Anterior cingulate cortex (tissue), 58 donors: ENCODE data around the gene PPAN.

Experiments
- DNase-seq, 58 donors: peaks; one replicate each; lab custom pipeline; 2025; lab: John Stamatoyannopoulos, UW

Gene PPAN

DNA sequence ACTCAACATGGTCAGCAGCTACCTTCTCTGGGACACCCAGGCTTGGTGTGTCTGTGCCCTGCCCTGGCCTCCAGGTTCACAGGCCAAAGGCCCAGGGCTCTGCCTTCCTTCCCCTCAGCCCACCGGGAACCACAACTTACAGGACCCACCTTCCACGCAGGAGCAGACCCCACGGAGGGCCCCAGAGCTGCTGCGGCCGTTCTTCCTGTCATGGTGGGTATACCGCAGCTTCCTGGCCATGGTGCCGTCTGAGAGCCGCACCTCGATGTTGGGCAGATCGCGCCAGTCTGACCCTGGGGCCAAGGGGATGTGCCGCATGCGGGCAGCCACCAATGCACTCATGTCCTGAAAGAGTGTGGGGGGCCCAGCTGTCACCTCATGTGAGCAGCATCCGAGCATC lies 30.8 kb downstream of the PPAN start:
- DNase-seq: no peak

DNA sequence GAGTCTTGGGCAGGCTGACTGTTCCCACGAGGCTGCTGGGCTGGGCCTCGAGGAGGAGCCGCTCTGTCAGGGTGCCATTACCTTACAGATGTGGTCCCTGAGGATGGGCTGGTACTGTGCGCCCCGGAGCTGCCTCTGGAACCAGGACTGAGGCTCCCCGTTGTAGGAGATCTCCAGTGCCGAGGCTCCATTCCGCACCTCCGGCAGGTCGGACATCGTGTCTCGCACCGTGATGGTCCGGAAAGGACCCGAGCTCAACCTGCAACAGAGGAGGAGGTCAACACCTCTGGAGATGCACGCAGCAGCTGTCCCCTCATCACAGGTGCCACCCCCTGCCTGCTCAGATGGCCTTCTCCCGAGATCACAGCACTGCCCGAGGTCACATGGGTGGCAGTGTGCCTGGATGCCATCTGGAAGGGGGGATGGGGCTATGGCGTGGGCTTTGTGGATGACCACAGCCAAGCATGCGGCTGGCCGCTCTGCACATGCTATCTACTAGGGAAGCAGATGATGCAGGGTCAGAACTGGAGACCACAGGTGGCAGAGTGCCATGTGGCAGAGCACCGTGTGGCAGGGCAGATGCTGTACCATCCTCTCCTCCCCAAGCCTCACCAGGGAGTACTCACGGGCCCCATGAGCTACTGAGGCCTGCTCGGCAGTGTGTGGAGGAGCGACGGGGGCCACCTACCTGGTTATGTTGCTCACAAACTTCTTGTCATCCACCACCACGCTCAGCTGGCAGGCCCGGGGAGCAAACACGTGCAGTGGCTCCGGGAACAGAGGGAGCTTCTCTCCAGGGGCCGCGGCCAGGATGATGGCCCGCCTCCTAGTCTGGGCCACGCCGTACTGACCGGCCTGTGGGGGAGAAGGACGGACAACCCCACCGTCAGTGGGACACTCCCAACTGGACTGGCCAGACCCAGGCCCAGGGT lies 31.9 kb downstream of the PPAN start:
- peak in 40 of 58 donors; percentile 4 to 77 (median 38) for DNase-seq

DNA sequence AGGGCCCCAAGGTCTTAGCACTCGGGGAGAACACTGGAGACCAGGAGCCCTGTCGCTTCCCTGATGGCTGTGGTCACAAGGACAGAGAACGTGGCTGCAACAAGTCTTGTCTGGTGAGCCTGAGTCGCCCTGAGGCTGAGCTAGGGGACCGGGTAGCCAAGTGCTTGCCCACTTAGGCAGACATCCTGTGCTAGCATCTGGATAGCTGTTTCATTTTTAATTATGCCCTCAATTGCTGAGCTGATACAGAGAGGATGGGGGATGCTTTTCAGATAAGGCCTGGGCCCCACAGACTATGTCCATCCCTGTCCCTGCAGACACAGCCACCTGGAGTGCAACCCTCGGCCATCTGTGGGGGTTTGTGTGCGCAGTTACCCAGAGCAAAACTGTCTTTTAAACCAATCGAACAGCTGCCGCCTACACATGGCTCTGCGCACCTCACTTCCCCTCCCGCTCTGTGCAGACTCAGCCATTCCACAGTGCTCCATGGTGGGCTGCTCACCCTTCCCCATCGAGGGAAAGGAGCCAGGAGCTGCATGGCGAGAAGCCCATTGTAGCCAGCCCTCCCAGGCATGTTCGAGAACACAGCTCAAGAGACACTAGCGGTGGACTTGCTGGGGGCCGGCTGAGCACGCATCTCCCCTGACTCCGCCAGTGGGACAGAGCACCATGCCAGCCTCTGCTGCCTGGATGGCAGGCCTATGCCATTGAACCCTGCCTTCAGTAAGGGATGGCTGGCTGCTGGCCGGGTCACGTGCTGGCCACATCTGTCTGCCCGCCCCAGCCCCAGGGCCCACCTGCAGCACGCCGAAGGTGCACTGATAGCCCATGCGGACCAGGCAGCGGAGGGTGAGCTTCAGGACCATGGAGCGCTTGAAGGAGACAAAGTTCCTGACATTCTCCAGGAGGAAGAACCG lies 33.0 kb downstream of the PPAN start:
- no peak for DNase-seq

DNA sequence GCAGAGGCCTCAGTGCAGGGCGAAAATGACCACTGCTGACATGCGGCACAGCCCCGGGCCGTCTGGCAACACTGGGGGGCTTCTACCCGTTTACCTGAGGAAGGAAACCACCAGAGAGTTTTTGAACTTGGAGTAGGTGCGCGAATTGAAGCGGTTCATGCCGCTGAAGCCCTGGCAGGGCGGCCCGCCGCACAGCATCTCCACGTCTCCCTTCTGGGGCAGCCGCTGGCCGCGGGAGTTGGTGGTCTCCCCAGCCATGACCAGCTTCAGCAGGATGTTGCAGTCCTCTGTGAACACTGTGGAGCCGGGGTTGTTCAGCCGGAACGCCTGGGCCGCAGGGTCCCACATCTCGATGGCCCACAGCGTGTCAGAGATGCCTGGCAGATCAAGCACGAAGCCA lies 33.8 kb downstream of the PPAN start:
- DNase-seq: no peak

DNA sequence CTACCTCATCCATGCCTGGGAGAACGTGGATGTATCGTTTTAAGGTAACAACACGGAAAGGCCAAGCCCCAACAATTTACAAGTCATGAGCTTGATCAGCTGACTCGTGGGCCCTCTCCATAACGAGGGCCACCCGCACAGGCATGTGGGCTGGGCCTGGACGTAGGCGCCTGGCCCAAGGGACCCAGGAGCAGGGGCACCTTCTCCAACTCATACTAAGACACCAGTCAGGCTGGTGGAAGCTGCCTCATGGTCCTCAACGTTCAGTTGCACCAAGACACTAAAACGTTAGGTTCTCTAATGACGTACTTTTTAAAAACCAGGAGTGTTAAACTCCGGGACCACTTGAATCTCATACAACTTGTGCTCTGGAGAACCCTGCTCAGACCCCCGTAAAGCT lies 35.3 kb downstream of the PPAN start:
- DNase-seq: no peak

DNA sequence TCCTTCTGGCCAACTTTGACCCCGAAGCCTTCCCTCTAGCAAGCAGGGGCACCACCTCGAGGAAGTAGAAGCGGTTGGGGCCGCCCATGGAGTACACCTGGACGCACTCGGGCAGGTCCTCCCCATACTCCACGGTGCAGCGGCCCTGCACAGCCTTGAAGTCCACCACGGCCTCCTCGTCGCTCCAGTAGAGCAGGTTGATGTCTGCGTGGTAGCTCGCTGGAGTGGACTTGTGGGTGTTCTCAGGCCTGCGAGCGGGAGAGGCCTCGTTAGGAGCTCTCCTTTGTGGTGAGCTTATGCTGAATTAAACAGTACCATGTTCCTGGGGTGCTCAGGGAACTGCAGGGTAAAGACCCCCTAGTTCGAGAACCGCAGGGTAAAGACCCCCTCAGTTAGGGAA lies 35.8 kb downstream of the PPAN start:
- no peak for DNase-seq

DNA sequence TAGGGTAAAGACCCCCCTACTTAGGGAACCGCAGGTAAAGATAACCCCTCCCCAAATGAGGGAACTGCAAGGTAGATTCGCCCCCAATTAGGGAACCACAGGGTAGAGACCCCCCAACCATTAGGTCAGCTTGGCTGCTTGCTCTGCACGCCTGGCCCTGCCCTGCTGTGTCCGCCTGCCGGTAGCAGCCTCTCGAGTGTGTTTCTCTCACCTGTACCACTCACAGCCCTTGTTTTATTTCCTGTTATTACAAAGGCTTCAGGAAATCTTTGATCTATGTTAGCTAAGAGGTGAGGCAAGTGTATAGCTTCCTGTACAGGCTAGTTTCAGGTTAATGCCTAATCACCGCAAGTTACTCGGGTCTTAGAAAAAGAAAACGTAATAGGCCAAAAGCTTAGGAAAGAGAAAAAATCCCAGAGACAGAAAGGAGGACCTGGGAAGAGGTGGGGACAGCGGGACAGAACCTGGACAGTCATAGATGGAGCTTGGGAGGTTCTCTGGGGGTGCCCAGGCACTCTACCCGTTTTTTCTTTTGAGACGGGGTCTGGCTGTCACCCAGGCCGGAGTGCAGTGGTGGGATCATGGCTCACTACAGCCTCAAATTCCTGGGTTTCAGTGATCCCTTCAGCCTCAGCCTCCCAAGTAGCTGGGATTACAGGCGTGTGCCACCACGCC lies 36.7 kb downstream of the PPAN start:
- DNase-seq: no peak

DNA sequence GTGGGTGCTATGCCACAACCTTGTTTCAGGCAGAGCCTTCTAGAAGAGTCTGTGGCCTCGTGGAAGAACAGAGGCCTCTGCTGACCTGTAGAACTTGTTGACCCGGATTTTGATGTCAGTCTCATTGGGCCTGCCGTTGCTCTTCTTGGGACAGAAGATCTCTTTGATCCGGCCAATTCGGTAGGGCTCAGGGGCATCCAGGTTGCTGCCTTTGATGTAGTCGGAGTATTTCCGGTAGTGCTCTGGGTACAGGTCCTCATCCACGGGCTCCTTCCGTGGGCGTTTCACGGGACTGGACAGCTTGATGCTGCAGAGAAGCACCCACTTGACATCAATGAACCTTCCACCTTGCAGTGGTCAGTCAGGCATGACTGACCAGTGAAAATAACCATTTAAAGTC lies 37.5 kb downstream of the PPAN start:
- no peak for DNase-seq

DNA sequence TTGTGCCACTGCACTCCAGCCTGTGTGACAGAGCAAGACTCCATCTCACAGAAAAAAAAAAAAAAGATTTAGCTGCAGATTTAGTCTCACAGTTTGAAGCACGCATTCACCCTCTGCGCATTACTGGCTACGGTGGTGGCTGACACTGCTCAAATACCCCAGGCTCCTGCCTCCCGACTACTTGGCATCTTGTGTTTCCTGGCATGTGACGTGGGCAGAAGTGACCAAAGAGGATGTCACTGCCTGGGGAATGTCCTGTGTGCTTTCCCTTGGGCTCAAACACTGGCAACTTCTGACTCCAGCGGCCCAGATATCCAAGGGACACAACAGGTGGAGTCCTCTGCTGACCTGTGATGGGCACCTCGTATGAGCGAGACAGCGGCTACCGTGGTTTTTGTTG lies 38.2 kb downstream of the PPAN start:
- DNase-seq: no peak

DNA sequence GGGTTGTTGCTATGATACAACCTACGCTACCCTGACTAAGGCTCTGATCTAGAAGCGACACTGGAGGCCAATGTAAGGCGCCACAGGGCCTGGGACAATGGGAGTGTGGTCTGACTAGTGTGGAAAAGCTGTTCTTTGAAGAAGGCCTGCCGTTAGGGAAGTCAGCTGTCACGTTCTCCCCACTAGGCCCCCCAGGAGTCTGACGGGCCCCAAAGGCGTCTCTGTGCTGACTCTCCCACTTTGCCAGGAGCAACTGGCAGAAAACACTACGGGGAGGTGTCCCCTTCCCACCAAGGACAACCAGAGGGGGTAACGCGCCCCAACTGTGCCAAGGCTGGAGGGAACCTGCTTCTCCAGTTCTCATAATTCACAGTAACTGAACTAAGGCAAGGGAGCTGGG lies 38.9 kb downstream of the PPAN start:
- no peak for DNase-seq

DNA sequence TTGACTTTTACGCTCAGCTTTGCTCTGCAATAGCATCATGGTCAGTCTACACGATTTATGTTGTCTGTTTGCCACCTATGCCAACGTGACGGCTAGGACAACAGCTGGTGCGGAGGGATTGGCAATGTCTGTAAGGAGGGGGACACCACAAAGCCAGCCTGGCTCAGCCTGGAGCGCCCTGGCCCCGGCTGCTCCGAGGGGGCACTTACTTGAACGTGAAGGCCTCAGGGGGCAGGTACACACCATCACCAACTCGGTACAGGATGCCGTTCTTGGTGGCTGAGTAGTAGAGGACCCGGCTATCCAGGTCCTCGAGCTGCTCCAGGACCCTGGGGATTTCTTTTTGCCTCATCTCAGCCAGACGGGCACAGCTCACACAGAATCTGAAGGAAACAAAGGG lies 40.0 kb downstream of the PPAN start:
- DNase-seq: no peak

DNA sequence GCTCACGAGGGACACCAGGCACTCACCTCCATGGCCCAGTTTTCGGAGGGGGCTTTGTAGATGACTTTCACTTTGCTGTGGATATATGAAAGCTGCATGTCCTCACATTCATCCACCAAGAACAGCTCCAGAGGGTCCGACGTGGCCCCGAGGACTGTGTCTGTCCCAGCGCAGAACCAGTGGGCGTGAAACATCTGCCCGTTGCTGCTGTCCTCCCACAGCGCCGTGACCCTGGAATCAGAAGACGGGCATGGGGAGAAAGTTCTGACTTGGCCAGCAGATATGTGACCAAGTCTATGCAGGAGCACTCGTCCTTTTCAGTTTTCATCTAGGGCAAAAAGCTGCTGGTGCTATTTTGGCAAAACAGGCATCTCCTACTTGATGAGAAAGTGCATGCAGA lies 43.3 kb downstream of the PPAN start:
- DNase-seq: no peak

DNA sequence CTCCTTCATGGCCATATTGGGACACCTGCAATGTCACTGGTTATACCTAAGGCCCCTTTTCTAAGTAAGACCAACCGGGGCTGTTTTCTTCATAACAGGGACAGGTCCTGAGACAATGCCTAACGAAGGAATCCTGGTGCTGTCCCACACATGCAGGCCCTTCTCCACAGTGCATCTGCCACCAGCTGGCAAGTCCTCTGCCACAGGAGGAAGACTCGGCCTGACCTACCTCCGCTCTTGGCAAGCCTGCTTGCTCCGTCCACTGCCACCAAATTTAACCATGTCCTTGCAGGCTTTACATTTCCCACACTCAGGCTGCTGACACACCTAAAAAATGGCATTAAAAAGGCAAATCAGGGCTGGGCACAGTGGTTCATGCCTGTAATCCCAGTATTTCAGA lies 45.4 kb downstream of the PPAN start:
- no peak for DNase-seq

DNA sequence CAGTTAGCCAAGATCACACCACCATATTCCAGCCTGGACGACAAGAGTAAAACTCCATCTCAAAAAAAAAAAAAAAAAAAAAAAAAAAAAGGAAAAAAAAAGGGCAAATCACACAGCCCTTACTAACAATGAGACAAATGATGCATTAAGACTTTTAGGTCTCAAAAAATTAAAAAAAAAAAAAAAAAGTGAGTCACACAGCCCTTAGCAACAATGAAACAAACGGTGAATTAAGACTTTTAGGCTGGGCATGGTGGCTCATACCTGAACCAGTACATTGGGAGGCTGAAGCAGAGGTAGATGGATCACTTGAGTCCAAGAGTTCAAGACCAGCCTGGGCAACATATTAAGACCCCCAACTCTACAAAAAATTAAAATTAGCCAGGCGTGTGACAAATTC lies 45.9 kb downstream of the PPAN start:
- no peak for DNase-seq

DNA sequence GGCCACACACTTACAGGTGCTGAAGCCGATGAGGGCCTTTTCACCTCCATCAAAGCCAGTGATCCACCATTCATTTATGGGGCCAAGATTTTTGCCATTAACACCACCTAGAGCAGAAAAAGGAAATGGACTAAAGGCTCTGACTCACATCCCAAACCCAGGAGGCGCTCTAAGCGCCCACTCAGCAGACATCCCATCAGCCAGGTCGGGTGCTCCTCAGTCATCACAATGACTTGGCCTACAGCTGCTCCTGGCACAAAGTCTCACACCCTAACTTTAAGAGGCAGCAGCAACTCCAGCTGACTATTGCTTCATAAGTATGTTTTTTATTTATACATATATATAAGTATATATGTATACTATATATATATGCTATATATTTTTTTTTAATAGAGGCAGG lies 49.7 kb downstream of the PPAN start:
- no peak for DNase-seq

DNA sequence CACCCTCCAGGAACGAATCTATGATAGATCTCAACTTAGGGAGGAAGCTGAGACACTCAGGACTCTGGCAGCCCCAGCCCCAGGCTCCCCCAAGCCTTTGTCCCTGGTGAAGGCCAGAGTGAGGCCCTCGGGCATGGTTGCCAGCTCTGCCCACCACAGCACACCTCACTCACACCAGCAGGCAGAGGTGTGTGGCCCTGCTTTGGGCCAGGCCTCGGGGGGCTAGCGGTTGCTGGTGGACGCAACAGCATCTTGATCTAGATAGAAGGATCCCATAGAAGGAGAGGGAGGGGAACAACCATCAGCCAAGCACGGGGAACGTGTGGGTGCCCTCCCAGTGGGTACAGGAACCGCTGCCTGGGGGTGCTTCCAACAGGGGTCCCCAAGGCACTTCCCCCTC lies 51.9 kb downstream of the PPAN start:
- DNase-seq: no peak

DNA sequence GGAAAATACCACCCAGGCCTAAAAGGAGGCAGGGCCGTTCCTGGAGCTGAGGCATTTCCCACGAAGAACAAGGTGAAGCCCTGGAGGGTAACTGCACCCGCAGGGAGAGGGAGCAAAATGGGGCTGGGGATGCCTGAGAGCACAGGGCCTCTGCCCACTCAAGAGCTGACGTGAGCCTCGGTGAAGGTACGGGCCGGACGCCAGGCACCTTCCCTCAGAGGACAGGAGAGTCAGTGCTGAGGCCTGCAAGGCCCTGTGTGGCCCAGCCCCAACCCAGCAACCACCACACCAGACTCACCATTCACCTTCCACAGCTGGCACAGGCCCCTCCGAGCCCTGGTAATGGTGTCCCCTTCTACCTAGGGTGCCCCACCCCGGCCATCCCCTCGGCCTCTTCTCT lies 52.3 kb downstream of the PPAN start:
- no peak for DNase-seq

DNA sequence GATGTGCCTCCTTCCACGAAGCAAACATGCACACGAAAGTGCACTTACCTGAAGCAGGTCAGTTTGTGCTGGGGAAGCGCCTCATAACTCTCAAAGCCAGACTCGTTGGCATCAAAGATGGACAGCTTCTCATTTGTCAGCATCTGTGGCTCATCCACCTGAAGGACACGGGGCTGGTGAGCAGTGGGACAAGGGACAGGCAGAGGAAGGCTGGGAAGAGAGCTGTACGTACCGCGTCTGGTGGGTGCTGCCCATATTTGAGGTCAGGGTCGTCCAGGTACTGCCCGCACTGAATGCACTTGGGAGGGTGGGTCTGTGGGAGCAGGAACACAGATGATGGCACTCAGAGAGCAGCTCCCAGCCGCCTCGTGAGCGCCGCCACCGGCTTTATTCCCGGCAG lies 53.4 kb downstream of the PPAN start:
- DNase-seq: no peak
